Endometrium (tissue), 2 donors: Measurements from ENCODE around the gene SLC29A1.

Experiments
- FAIRE-seq: peaks from 2 replicates; lab custom pipeline; 2012; peaks lifted over from hg19 to GRCh38; lab: Jason Lieb, UNC
- donor health status: control.
- donor health status: control.

Gene SLC29A1

GRCh38 chr6:44269178-44269920, 46.0 kb downstream of the SLC29A1 start:
- FAIRE-seq, result no peak

GRCh38 chr6:44269921-44270525, 46.6 kb downstream of the SLC29A1 start, which contains the start of gene TMEM151B:
Gene TMEM151B (plus strand): TSS chr6:44270450. CDS start chr6:44270743, 293 bp downstream.
- FAIRE-seq, result no peak

GRCh38 chr6:44270526-44271405, 47.4 kb downstream of the SLC29A1 start:
- no peak for FAIRE-seq

- no peak for FAIRE-seq
Measured at GRCh38 chr6:44271406-44271723, 48.0 kb downstream of the SLC29A1 start.

GRCh38 chr6:44271914-44272313, 48.5 kb downstream of the SLC29A1 start:
- no peak for FAIRE-seq

GRCh38 chr6:44272529-44272928, 49.1 kb downstream of the SLC29A1 start:
- no peak for FAIRE-seq

- no peak for FAIRE-seq
Measured at GRCh38 chr6:44272999-44273566, 49.7 kb downstream of the SLC29A1 start.

GRCh38 chr6:44273617-44274016, 50.2 kb downstream of the SLC29A1 start:
- no peak for FAIRE-seq

GRCh38 chr6:44275271-44275748, 51.9 kb downstream of the SLC29A1 start:
- no peak for FAIRE-seq

- no peak for FAIRE-seq
Measured at GRCh38 chr6:44275749-44276648, 52.6 kb downstream of the SLC29A1 start.

GRCh38 chr6:44276667-44277640, 53.6 kb downstream of the SLC29A1 start:
- FAIRE-seq, result no peak

- FAIRE-seq, result no peak
Measured at GRCh38 chr6:44277763-44278162, 54.4 kb downstream of the SLC29A1 start.

- no peak for FAIRE-seq
Measured at GRCh38 chr6:44278315-44278714, 54.9 kb downstream of the SLC29A1 start.

- FAIRE-seq, result no peak
Measured at GRCh38 chr6:44278774-44279697, 55.6 kb downstream of the SLC29A1 start.
